ENCODE data around the gene PRKCZ.

DNA sequence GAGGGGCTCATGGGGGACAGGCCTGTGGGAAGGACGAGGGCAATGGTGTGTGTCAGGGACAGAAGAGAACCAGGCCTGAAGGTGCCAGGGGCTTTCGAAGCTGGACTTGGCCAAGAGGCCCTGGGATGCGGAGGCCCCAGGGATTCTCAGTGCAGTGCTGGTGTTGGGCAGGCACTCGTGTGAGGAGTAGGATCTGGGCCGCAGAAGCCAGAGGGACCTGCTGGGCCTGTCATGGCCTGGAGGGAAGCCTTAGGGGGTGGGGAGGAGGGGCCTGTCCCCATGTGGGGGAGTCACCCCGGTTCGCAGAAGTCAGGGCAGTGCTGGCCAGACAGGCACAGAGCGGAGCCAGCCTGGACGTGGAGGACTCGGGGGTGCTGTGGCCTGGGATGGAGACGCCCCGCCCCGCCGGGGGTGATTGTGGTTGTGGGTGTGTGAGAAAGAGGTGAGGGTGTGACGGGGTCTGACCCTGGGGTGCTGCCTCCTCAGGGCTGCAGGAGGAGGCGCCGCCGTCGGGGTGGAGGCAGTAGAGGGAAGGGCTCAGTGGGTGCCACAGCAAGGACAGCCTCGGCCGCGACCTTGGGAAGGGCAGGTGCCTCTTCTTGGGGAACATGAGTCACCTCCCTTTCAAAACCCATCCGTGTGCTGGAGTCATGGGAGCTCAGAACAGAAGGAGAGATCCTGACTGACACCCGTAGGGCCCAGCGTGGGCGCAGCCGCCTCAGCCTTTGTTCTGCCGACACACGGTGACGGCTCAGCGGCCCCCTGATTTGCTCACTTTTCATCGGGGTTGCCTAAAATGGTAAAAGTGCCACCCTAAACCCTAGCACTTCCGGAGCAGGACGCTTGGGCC is 110.5 kb downstream of the PRKCZ start:
- TF ChIP-seq EZH2 (IDR thresholded peaks at IDR 0.05; ENCODE audit: insufficient read depth, poor library complexity, severe bottlenecking), result no peak
- no peak for TF ChIP-seq EZH2phosphoT487 (IDR thresholded peaks at IDR 0.05; ENCODE audit: insufficient read depth, low read depth)

Data from GM23248 (cell line).